ENCODE measurements around the gene SMIM7. TPM values are rescaled to one million over a fixed set of nuclear protein-coding genes. Genes with fewer than 3 reads are reported as not detected.

Gene SMIM7
- total and polyA plus RNA-seq, 2 of the 13 experiments (the other 11 are each of a cell fraction or from before 2014, with no cell fraction given): 55.7 to 74.9 TPM

DNA sequence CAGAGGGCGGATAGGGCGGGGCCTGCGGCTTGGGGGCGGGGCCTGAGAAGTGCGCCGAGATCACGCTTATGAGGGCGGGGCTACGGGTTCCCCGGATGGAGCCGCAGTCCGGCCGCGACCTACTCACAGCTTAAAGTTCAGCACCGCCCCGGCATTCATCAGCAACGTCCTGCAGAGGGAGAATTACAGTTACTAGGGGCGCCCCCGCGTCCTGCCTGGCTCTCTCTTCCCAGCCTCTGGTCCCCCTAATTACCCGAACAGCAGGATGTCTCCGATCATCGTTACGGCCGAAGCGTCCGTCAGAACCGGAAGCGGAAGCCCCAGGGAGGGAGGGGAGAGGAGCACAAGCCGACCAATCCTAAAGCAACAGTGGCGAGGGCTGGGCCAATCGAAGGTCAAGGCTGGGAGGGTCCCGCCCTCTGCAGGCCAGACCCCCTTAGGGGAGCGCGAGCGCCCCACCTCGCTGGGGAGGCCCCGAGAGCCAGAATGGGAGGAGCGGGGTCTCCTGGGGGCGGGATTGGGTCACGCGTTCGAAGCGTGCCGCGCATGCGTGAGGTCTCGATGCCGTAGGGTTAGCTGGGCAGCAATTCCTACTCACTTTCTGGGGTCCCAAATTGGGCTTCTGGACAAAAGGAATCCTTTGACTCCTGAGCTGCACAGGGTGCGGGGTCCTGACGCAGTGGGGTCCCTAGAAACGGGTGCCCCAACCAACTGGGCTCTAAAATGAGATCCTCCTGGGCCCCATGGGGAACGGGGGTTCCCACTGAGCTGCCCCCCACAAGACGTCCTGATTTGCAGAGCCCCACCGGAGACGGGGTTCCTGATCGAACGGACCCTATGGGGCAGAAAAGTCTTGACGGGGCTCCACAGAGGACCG lies at the start of gene SMIM7 (continued):
- TF ChIP-seq ZNF552 (CRISPR knock-in tag; IDR thresholded peaks at IDR 0.05; ENCODE audit: borderline replicate concordance) (no peak; the same call in 1 of the 2 replicates), JUN (CRISPR knock-in tag; IDR thresholded peaks at IDR 0.05) (peak; percentile 31; the same call in 1 of the 2 replicates), ZNF572 (CRISPR knock-in tag; IDR thresholded peaks at IDR 0.05) (no peak), ZNF788 (CRISPR knock-in tag; IDR thresholded peaks at IDR 0.05; ENCODE audit: borderline replicate concordance) (peak; percentile 9; the same call in 1 of the 2 replicates), KDM4B (CRISPR knock-in tag; IDR thresholded peaks at IDR 0.05) (peak; percentile 31; the same call in 1 of the 2 replicates), TOPORS (CRISPR knock-in tag; IDR thresholded peaks at IDR 0.05) (peak; percentile 47; the same call in 1 of the 2 replicates), CHD4 (IDR thresholded peaks at IDR 0.05; ENCODE audit: borderline replicate concordance, low read length) (no peak), ATF1 (CRISPR knock-in tag; IDR thresholded peaks at IDR 0.05) (0 out of 2 replicates have a peak, but pooled peaks have one; percentile 26), NBN (conservative IDR thresholded peaks at IDR 0.05) (no peak), ZNF430 (CRISPR knock-in tag; IDR thresholded peaks at IDR 0.05) (0 out of 2 replicates have a peak, but pooled peaks have one; percentile 7), ZNF282 (IDR thresholded peaks at IDR 0.05; ENCODE audit: partially characterized antibody) (no peak), ZNF557 (CRISPR knock-in tag; IDR thresholded peaks at IDR 0.05) (no peak), FOXM1 (CRISPR knock-in tag; IDR thresholded peaks at IDR 0.05) (no peak), RXRA (CRISPR knock-in tag; IDR thresholded peaks at IDR 0.05) (peak; percentile 72), ZNF543 (CRISPR knock-in tag; IDR thresholded peaks at IDR 0.05) (0 out of 2 replicates have a peak, but pooled peaks have one; percentile 58), DR1 (CRISPR knock-in tag; IDR thresholded peaks at IDR 0.05) (no peak), ARID2 (CRISPR knock-in tag; IDR thresholded peaks at IDR 0.05; ENCODE audit: borderline replicate concordance) (peak; percentile 14; the same call in 1 of the 2 replicates), SMAD3 (CRISPR knock-in tag; IDR thresholded peaks at IDR 0.05) (peak; percentile 36; the same call in 1 of the 2 replicates), ETV5 (CRISPR knock-in tag; IDR thresholded peaks at IDR 0.05; ENCODE audit: borderline replicate concordance) (peak; percentile 74)
- TF ChIP-seq, protein P1, sequence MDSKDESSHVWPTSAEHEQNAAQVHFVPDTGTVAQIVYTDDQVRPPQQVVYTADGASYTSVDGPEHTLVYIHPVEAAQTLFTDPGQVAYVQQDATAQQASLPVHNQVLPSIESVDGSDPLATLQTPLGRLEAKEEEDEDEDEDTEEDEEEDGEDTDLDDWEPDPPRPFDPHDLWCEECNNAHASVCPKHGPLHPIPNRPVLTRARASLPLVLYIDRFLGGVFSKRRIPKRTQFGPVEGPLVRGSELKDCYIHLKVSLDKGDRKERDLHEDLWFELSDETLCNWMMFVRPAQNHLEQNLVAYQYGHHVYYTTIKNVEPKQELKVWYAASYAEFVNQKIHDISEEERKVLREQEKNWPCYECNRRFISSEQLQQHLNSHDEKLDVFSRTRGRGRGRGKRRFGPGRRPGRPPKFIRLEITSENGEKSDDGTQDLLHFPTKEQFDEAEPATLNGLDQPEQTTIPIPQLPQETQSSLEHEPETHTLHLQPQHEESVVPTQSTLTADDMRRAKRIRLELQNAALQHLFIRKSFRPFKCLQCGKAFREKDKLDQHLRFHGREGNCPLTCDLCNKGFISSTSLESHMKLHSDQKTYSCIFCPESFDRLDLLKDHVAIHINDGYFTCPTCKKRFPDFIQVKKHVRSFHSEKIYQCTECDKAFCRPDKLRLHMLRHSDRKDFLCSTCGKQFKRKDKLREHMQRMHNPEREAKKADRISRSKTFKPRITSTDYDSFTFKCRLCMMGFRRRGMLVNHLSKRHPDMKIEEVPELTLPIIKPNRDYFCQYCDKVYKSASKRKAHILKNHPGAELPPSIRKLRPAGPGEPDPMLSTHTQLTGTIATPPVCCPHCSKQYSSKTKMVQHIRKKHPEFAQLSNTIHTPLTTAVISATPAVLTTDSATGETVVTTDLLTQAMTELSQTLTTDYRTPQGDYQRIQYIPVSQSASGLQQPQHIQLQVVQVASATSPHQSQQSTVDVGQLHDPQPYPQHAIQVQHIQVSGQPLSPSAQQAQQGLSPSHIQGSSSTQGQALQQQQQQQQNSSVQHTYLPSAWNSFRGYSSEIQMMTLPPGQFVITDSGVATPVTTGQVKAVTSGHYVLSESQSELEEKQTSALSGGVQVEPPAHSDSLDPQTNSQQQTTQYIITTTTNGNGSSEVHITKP (CRISPR knock-in tag; IDR thresholded peaks at IDR 0.05; ENCODE audit: low read depth): no peak
- TF ChIP-seq, protein P2, sequence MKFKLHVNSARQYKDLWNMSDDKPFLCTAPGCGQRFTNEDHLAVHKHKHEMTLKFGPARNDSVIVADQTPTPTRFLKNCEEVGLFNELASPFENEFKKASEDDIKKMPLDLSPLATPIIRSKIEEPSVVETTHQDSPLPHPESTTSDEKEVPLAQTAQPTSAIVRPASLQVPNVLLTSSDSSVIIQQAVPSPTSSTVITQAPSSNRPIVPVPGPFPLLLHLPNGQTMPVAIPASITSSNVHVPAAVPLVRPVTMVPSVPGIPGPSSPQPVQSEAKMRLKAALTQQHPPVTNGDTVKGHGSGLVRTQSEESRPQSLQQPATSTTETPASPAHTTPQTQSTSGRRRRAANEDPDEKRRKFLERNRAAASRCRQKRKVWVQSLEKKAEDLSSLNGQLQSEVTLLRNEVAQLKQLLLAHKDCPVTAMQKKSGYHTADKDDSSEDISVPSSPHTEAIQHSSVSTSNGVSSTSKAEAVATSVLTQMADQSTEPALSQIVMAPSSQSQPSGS (CRISPR knock-in tag; IDR thresholded peaks at IDR 0.05): peak; percentile 57; the same call in 1 of the 2 replicates
- TF ChIP-seq, protein P3, sequence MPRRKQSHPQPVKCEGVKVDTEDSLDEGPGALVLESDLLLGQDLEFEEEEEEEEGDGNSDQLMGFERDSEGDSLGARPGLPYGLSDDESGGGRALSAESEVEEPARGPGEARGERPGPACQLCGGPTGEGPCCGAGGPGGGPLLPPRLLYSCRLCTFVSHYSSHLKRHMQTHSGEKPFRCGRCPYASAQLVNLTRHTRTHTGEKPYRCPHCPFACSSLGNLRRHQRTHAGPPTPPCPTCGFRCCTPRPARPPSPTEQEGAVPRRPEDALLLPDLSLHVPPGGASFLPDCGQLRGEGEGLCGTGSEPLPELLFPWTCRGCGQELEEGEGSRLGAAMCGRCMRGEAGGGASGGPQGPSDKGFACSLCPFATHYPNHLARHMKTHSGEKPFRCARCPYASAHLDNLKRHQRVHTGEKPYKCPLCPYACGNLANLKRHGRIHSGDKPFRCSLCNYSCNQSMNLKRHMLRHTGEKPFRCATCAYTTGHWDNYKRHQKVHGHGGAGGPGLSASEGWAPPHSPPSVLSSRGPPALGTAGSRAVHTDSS (CRISPR knock-in tag; conservative IDR thresholded peaks at IDR 0.05): no peak
- TF ChIP-seq, protein P4, sequence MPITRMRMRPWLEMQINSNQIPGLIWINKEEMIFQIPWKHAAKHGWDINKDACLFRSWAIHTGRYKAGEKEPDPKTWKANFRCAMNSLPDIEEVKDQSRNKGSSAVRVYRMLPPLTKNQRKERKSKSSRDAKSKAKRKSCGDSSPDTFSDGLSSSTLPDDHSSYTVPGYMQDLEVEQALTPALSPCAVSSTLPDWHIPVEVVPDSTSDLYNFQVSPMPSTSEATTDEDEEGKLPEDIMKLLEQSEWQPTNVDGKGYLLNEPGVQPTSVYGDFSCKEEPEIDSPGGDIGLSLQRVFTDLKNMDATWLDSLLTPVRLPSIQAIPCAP (CRISPR knock-in tag; IDR thresholded peaks at IDR 0.05; ENCODE audit: low read depth): no peak
